GM18861 (cell line): Measurements from ENCODE around the gene GGN.
A peak's percentile ranks its signal among the peaks of the same experiment; 100 is the strongest.
"Not testable (repeated sequence)": the region's sequence is repeated elsewhere in the genome, so short reads cannot be mapped to it uniquely, and the experiment has no call there.

ENCODE experiments used
- ATAC-seq: cut with Tn5 transposase; IDR thresholded peaks from one replicate; pipeline ENCODE4 v1.9.1; 2021; ENCODE audit not compliant: unreplicated experiment

GGN gene

GRCh38 chr19:38411898-38412297 lies 24.1 kb upstream of the GGN start:
- ATAC-seq, result not testable (repeated sequence)

DNA sequence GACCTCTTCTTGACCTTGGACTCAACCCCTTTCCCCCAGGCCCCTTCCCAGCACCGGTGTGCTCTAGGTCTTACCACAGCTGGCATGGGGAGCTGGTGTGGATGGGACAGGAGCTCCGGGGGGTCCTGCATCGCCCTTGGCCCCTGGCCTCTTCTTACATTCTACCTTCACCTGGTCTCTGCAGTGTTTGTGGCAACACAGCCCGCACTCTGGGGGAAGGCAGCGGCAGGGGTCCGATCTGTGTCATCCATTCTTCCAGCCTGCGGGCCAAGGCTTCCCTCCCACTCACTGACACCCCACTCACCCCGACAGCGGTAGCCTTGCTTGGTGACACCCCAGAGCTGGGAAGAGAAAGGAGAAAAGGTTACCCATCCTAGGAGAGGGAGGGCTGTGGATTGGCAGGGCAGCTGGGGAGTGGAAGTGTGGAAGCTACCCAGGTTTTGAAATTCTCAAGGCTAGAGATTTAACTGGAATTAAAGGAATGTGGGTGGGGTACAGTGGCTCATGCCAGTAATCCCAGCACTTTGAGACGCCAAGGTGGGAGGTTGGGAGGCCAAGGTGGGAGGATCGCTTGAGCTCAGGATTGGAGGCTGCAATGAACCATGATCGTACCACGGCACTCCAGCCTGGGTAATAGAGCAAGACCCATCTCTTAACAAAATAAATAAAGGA lies 23.3 kb upstream of the GGN start:
- no peak for ATAC-seq

DNA sequence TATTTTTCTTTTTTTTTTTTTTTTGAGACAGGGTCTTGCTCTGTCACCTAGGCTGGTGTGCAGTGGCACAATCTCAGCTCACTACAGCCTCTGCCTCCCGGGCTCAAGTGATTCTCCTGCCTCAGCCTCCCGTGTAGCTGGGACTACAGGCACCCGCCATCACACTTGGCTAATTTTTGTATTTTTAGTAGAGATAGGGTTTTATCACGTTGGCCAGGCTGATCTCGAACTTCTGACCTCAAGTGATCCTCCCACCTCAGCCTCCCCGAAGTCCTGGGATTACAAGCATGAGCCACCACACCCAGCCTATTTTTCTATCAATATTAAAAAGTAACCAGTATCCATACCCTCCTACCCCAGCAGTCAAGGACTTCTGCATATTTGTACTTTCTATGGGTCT lies 22.6 kb upstream of the GGN start:
- not testable (repeated sequence) for ATAC-seq

GRCh38 chr19:38409631-38410133 lies 21.8 kb upstream of the GGN start:
- no peak for ATAC-seq

DNA sequence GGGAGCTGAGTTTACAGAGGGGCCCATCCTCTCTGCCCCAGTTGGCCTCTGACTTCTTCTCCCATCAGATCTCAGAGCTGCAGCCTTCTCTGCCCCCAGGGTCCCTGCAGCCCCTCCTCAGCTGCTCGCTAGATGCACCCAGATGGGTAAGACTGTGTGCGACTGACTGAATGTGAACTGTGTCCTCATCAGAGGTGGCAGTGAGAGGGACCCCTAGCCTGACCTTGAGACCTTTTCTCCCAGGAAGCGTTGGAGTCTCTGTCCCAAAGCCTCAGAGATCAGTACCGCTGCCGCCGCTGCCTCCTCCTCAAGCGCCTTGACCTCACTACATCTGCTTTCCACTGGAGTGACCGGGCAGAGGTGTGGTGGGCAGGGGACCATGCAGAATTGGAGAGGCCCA lies 17.4 kb upstream of the GGN start:
- no peak for ATAC-seq

DNA sequence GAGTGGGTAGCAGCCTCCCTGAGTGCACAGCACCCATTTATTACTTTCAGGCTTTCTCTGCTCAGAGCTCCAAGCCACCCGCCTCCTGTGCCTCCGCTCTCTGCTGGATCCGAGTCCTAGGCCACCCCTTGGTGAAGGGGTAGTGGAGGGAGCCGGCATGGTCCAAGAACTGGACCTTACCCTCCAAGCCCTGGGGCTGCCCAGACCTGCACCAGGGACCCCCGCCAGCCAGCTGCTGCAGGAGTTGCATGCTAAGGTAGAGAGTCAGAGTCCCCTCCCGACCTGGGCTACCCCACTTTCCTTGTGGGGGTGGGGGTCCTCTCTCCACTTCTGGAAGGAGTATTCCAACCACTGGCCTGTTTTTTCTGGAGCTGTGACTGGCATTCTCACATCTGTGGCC lies 17.0 kb upstream of the GGN start:
- ATAC-seq, result no peak

DNA sequence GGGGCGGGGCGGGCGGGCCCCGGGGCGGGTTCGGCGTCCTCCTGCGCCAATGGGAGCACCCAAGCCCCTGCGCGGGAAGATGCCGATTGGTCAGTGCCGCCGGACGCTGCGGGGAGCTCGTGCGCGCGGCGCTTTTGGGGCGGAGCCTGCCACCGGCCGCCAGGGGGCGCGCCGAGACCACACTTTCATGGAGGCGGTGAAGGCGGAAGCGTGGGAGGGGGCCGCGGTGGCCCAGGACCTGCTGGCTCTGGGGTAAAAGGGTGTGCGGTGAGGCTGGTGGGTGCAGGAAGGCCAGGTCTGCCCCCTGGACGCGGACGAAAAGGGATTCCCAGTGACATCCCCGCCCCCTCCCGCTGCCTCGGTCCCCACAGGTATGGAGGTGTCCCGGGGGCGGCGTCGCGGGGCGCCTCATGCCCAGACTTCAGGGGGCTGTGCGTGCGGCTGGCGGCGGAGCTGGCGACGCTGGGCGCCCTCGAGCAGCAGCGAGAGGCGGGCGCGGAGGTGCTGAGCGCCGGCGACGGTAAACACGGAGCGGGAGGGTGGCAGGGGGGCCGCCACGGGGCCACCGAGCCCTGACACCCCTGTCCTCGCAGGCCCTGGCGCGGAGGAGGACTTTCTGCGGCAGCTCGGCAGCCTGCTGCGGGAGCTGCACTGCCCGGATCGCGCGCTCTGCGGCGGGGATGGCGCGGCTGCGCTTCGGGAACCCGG lies 15.3 kb upstream of the GGN start, which contains the start of gene FAM98C:
Gene FAM98C, plus strand, starts transcription at position 127 of the 708 bp plus-strand sequence. Its CDS starts 61 bp downstream, at position 188.
- ATAC-seq, result peak; percentile 89

- ATAC-seq, result no peak
These were observed 14.8 kb upstream of the GGN start for GRCh38 chr19:38402623-38402966.

DNA sequence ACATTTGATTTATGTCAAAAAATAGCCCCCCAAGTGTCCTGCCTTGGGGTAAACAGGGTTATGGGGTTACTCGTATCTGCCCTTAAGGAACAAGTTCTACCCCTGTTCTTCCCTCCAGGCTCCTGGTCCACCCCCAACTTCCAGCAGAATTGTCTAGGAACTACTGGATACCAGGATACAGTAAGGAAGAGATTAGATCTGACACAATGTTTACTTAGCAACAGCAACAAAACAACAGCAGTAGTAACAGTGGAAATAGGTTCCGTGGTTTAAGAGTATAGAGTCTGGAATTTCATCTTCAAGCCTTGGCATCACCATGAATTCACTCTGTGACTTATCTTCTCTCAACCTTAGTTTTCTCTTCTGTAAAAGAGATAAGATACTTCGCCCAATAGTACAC lies 13.3 kb upstream of the GGN start:
- no peak for ATAC-seq

DNA sequence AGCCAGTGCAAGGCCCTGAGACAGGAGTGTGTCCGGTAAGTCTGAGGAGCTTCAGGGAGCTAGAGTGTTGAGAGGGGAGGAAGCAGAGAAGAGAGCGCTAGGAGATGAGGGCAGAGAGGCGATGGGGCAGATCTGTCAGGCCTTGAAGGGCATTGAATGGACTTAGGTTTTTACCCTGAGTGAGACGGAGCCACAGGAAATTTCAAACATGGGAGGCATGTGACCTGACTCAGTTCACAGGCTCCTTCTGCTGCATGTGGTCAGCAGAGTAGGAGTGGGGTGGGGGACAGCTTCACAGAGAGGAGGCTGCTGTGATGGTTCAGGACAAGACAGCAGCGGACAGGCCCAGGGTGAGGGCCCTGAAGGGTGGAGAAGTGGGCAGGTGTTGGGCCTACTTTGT lies 12.5 kb upstream of the GGN start:
- ATAC-seq, result no peak

DNA sequence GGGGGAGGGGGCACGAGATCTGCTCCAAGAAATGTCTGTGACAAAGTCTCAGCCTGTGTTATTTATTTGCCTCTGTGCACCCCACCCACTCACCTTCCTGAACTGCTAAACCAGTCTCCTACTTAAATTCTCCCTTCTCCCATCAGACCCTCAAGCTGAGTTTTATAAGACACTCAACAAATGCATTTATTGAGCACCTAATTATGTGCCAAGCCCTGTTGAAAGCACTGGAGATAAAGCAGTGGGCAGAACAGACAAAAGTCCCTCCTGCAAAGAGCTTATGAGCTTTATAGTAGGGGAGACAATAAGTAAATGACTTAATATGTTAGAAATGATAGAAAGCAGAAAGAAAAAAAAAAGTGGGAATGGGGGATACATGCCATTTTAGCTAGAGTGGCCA lies 11.7 kb upstream of the GGN start:
- no peak for ATAC-seq

- no peak for ATAC-seq
These were observed 11.2 kb upstream of the GGN start for GRCh38 chr19:38399081-38399480.

GRCh38 chr19:38395381-38396114 lies 7.7 kb upstream of the GGN start:
- ATAC-seq, result no peak

DNA sequence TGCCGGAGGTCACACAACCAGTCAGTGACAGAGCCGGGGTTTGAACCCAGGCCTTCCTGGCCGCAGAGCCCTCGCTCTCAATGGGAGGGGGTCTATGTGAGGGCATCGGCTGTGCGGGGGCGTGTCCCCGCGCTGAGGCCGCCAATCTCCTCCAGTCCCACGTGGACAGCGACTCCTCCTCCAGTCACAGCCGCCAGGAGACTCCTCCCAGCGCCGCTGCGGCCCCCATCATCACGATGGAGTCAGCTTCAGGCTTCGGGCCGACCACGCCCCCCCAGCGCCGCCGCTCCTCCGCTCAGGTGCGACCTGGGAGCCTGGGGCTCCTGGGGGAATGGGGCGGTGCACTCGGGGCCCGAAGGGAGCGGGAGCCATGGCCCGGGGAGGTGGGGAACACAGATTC lies 6.7 kb upstream of the GGN start:
- no peak for ATAC-seq

- ATAC-seq, result no peak
These were observed 5.0 kb upstream of the GGN start for GRCh38 chr19:38392707-38393308.

- ATAC-seq, result no peak
These were observed 4.2 kb upstream of the GGN start for GRCh38 chr19:38391911-38392464.

DNA sequence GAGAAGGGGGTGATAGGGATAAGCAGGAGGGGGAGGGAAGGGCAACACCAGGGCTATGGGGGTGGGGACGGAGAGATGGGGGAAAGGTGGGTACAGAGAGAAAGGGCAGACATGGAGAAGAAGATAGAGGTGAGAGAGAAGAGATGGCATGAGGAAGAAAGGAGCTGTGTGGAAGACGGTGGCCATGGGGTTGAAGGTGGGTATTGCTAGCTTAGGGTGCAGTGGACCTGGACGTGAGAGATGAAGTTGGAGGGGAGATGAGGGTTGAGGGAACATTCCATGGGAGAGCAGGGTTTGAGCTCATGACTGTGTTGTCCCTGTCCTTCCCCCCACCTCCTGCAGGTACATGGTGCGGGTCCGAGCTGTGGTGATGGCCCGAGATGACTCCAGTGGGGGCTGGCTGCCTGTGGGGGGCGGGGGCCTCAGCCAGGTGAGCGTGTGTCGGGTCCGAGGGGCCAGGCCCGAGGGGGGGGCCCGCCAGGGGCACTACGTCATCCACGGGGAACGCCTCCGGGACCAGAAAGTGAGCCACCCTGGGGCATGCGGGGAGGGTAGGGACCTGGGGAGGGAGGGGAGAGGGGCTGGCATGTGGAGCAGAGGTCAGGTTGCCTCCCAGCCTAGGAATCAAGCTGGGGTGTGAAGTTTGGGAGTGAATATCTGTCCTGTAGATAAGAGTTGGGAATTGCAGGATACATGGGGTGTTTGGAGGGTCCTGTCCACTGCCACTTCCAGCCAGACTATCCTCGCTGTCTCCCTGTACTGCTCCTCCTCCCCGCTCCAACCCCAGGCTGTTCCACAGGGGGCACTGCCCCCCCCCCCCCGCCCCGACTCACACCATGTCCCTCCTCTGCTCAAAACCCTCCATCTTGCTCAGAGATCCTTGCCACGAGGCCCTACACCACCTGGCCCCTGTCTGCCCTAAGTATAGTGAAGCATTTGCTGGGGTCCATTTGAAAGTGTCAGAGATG lies 2.4 kb upstream of the GGN start:
- ATAC-seq, result no peak

DNA sequence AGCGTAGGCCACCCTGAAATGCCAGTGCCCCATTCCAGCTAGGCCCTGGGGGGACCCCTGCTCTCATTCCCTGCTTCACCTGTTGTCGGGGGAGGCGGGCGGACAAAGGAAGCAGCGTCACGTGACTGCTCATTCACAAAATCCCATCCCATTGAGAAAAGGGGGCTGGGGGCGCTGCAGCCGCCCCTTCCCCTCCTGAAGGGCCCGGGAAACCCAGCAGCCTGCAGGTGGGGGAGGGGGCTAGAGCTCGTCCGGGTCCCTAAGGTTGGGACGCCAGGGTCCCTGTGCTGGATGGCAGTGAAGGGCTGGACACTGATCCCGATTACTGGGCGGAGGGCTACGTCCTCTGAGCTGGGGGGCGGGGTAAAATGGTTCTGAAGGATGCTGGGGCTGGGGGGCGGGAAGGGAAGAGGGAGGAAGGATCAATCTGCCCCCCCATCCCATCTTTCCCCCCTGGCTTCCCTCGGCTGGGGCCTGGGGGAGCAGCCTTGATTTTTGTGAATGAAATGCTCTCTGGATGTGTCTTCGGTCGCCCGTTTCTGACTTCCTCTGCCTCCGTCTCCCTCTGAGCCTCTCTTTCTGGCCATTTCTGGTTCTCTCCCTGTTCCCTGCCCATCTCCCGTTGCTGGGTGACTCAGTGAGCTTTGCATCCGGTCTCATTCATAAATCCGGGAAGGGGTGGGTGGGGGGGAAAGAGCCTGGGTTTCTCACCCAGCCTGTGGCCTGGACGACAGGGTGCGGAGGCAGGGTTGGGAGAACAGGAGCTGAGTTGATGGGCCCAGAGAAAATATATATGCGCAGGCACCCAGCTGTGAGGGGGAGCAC lies 1.5 kb upstream of the GGN start:
- no peak for ATAC-seq
